Measurements from ENCODE around the gene NBL1. TPM values are rescaled to one million over a fixed set of nuclear protein-coding genes. Genes with fewer than 3 reads are reported as not detected.

The NBL1 gene
- total RNA-seq, 1 experiment from 2014 or later = 40.5 TPM

DNA sequence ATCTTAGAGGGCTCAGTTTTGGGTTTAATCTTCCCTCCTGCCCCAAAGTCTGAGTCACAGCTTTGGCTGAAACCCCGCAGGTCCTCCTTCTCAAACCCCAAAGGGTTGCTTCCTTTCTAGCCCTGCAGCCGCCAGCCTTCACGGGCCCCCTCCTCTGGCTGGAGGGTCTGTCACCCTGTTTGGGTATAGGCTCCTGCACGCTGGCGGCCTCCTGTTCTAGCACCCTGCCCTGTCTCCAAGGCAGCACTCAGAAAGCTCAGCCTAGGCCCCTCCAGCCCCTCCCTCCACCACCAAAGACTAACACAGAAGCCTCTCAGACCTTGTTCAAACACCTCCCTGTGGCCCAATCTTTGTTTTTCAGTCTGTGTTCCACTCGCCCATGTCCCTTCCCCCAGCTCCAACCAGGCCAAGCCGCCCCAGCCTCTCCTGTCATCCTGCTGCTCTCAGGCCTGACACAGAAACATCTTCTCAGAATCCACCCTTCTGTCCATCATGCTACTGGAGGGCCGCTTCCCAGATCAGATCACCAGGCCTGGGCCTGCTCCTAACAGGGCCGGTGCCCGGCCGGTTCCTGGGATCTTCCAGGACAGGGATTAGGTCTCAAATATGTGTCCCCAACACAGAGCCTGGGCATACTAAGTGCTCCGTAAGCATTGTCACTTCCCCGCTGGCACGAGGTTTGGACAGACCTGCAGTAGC, 56.1 kb downstream of the NBL1 start:
- no peak for DNase-seq (ENCODE audit: low read depth)

DNA sequence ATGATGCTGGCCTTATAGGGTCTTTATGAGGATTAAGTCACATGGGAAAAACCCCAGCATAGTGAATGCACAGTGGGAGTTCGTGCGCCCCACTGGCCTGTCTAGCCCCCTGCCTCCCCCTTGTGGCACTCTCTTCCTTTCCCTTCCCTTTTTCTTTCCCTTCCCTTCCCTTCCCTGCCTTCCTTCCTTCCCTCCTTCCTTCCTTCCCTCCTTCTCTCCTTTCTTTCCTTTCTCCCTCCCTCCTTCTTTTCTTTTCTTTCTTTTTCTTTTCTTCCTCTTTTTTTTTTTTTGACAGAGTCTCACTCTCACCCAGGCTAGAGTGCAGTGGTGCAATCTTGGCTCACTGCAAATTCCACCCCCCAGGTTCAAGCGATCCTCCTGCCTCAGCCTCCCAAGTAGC, 59.2 kb downstream of the NBL1 start:
- DNase-seq (ENCODE audit: low read depth) = no peak

DNA sequence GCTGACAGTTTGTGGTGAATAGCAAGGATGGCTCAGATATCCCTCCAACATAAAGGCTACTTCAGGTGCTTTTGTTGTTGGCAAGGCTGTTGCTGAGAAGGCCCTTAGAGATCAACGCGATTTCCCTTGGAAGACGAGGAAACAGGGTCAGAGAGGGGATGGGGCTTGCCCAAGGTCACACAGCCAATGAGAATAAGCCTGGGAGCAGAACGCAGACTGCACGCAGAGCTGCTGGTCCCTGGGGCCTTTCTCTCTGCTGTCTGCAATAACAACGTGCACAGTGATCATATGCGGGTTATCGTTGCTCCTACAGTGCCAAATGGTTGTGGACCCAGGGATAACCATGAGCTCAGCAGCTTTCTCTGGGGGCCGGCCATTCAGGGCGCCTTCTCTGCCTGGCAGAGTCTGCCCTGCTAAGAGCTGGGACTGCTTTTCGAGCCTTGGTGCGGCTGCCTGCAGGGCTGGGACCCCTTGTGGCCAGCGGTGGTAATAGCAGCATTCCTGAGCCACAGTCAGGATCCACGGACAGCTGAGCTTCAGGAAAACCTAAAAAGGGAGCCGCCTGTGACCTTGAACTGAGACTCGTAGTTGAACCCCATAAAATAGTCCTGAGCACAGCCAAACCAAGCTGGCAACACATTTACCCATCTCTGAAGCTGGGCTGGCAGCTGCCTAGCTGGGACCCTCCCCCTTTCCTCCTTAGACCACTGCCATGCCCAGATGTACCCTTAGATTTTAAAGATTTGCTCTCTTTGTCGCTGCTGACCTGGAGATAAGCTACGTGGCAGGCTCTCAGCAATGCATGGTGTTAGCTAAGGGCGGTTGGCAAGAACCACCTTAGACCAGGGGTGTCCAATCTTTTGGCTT, 60.4 kb downstream of the NBL1 start:
- peak; percentile 74 for DNase-seq (ENCODE audit: low read depth)

DNA sequence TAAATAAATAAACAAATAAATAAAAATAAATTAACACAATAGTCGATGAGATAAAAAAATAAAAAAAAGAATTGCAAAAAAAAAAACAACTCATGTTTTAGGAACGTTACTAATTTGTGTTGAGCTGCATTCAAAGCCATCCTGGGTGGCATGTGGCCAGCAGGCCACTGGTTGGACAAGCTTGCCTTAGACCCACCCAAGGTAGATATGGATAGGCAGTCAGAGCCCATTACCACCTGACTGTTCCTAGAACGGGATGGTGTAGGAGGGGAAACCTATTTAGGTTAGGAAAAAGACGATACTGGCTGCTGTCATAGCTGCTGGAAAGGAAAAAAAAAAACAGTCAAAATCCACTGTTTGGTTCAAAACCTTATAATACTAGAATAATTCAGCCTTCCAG, 61.4 kb downstream of the NBL1 start:
- DNase-seq (ENCODE audit: low read depth) = no peak

DNA sequence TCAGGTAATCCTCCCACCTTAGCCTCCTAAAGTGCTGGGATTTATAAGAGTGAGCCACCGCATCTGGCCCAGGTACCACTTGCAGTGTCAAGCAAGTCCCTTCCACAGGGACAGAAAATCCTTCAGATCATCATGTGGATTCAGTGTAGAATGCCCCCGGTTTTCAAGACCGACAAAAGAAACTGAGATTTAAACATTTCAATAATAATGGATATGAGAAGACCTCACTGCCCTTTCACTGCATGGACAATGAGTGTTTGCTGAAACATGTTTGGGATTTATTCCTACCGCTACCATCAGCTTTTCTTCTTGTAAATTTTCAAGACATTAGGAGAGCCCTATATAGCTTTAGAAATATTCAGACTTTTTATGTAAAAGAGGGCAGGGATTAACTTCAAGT, 62.0 kb downstream of the NBL1 start:
- no peak for DNase-seq (ENCODE audit: low read depth)

Other genes with a start within 250 kb of the NBL1 start
- gene CAPZB, start 158.8 kb upstream of the NBL1 start, total RNA-seq (2014; rRNA removed; shearing (Covaris generic)) = 141 and 154 TPM in 2 replicates
- not detected in 2 replicates for gene HTR6, start 20.6 kb downstream of the NBL1 start, total RNA-seq (2014; rRNA removed; shearing (Covaris generic))
- gene TMCO4, start 155.6 kb downstream of the NBL1 start, total RNA-seq (2014; rRNA removed; shearing (Covaris generic)) = 8.1 and 15.5 TPM in 2 replicates
- gene RNF186, start 171.0 kb downstream of the NBL1 start, total RNA-seq (2014; rRNA removed; shearing (Covaris generic)) = not detected in 2 replicates
- gene OTUD3, start 238.1 kb downstream of the NBL1 start, total RNA-seq (2014; rRNA removed; shearing (Covaris generic)) = 4.7 and 5.0 TPM in 2 replicates